Measurements from ENCODE around the gene ABCF2. TPM values are rescaled to one million over a fixed set of nuclear protein-coding genes. Genes with fewer than 3 reads are reported as not detected.

The ABCF2 gene
- polyA plus RNA-seq, 1 experiment: 62.5 TPM

GRCh38 chr7:151202836-151203235 is 24.2 kb downstream of the ABCF2 start:
- POLR2A ChIA-PET: no interaction called here
- Histone ChIP-seq H3K4me3 (ENCODE audit: low read depth, low read length) (no peak overlapping the region), H3K27me3 (ENCODE audit: control insufficient read depth, insufficient read depth, low read length) (peaks cover 27% of the 10 kb centered on the region), H3K36me3 (ENCODE audit: control insufficient read depth, insufficient read depth, low read length) (no peaks in the 10 kb centered on the region)
- DNase-seq (ENCODE audit: low read depth): no peak
- CTCF ChIA-PET: no interaction called here
- no peak for TF ChIP-seq CTCF (IDR thresholded peaks at IDR 0.05; ENCODE audit: insufficient read depth, low read depth, low read length)

- POLR2A ChIA-PET: no interaction called here
- CTCF ChIA-PET: no interaction called here
- Histone ChIP-seq H3K27me3 (ENCODE audit: control insufficient read depth, insufficient read depth, low read length) (peaks cover 35% of the 10 kb centered on the region), H3K36me3 (ENCODE audit: control insufficient read depth, insufficient read depth, low read length) (no peaks in the 10 kb centered on the region), H3K4me3 (ENCODE audit: low read depth, low read length) (no peak overlapping the region)
- DNase-seq (ENCODE audit: low read depth): no peak
- TF ChIP-seq CTCF (IDR thresholded peaks at IDR 0.05; ENCODE audit: insufficient read depth, low read depth, low read length): no peak
Observed at GRCh38 chr7:151201751-151202150, 25.3 kb downstream of the ABCF2 start.

- TF ChIP-seq CTCF (IDR thresholded peaks at IDR 0.05; ENCODE audit: insufficient read depth, low read depth, low read length): no peak
- no peak for DNase-seq (ENCODE audit: low read depth)
- POLR2A ChIA-PET: no interaction called here
- CTCF ChIA-PET: interaction anchor here (1.1 kb wide), 1 partner anchor 43 kb away, joined by 4 read pairs; no protein-coding TSS in a partner anchor
- no peak overlapping the region for H3K4me3 ChIP-seq (ENCODE audit: low read depth, low read length)
- no peaks in the 10 kb centered on the region for H3K36me3 ChIP-seq (ENCODE audit: control insufficient read depth, insufficient read depth, low read length)
- peaks cover 37% of the 10 kb centered on the region for H3K27me3 ChIP-seq (ENCODE audit: control insufficient read depth, insufficient read depth, low read length)
Observed at GRCh38 chr7:151201344-151201743, 25.7 kb downstream of the ABCF2 start.

- ChIA-PET CTCF (interaction anchor here (0.8 kb wide), 1 partner anchor 28 kb away, joined by 3 read pairs; the partner anchor contains the start of gene ABCF2), POLR2A (no interaction called here)
- no peaks in the 10 kb centered on the region for H3K36me3 ChIP-seq (ENCODE audit: control insufficient read depth, insufficient read depth, low read length)
- H3K27me3 ChIP-seq (ENCODE audit: control insufficient read depth, insufficient read depth, low read length): peaks cover 45% of the 10 kb centered on the region
- no peak for TF ChIP-seq CTCF (IDR thresholded peaks at IDR 0.05; ENCODE audit: insufficient read depth, low read depth, low read length)
- no peak overlapping the region for H3K4me3 ChIP-seq (ENCODE audit: low read depth, low read length)
- no peak for DNase-seq (ENCODE audit: low read depth)
Observed at GRCh38 chr7:151198945-151199848, 27.8 kb downstream of the ABCF2 start.

- ChIA-PET POLR2A (no interaction called here), CTCF (no interaction called here)
- H3K4me3 ChIP-seq (ENCODE audit: low read depth, low read length): no peak overlapping the region
- DNase-seq (ENCODE audit: low read depth): no peak
- H3K27me3 ChIP-seq (ENCODE audit: control insufficient read depth, insufficient read depth, low read length): peaks cover 42% of the 10 kb centered on the region
- TF ChIP-seq CTCF (IDR thresholded peaks at IDR 0.05; ENCODE audit: insufficient read depth, low read depth, low read length): no peak
- H3K36me3 ChIP-seq (ENCODE audit: control insufficient read depth, insufficient read depth, low read length): no peaks in the 10 kb centered on the region
Observed at GRCh38 chr7:151197932-151198331, 29.1 kb downstream of the ABCF2 start.

All from BJ (cell line).